Fibroblast of skin of scalp (primary cell): ENCODE measurements around the gene CYP27B1.
"Not testable (repeated sequence)": the region's sequence is repeated elsewhere in the genome, so short reads cannot be mapped to it uniquely, and the experiment has no call there.

Experiments
- DNase-seq: peaks from one replicate; pipeline ENCODE4 v3.0.0-alpha.2; 2013

The CYP27B1 gene

DNA sequence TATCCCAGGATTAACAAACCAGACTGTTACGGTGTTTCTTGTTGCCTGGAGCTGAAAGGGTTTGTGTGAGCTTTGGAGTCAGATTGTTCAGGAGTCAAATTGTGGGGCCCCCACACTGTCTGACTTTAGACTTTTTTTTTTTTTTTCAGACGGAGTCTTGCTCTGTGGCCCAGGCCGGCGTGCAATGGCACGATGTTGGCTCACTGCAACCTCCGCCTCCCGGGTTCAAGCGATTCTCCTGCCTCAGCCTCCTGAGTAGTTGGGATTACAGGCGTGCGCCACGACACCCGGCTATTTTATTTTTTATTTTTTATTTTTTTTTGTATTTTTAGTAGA lies 16.6 kb upstream of the CYP27B1 start:
- no peak for DNase-seq

DNA sequence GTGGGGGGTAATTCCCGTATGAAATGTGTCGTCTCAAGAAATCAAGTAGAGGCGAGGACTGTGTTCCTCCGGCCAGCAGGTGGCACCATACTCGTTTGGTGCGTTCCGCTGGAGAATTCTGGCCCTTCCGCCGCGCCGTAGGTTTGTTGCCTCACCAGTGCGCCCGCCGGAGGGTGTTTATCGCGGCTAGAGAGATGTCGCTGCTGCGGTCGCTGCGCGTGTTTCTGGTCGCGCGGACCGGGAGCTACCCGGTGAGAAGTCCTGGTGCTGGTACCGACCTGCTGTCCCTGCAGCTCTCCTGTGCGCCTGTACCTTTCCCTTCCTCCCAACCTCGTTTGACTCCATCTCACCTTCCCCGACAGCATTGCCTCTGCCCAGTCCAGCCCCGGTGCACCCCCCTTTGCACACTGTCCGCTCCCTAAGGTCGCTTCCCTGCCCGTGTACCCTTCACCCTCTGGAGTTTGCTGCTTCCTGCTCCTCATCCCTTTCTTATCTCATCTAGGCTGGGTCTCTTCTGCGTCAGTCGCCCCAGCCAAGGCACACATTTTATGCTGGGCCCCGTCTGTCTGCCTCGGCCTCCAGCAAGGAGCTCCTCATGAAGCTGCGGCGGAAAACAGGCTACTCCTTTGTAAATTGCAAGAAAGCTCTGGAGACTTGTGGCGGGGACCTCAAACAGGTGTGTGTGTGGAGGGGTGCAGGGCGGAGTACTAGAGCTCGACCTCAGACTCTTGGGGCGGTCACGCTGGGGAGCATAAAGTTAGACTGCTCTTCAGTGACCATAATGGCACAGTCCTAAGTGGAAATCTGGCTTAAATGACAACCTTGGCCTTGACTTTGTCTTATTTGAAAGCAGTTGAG lies 16.0 kb upstream of the CYP27B1 start, which contains the start of gene TSFM:
Gene TSFM (plus strand): TSS at position 180 of the 858 bp plus-strand sequence. CDS start 15 bp downstream, at position 195.
- peak; percentile 94 for DNase-seq

DNA sequence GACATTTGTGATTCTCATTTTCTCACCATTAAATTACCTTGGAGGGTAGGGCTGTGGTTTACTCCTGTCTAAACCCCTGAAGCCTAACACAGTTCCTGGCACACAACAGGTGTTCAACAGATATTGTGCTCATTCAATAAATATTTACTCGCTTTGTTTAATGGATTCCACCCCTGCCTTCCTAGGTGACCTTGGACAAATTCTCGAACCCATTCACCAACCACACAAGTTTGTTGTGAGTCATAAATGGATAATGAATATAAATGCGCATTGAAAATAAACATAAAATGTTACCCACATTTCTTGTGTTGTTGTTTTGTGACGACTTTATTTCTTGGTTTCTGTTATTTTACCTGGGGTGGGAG lies 15.3 kb upstream of the CYP27B1 start:
- DNase-seq: no peak

DNA sequence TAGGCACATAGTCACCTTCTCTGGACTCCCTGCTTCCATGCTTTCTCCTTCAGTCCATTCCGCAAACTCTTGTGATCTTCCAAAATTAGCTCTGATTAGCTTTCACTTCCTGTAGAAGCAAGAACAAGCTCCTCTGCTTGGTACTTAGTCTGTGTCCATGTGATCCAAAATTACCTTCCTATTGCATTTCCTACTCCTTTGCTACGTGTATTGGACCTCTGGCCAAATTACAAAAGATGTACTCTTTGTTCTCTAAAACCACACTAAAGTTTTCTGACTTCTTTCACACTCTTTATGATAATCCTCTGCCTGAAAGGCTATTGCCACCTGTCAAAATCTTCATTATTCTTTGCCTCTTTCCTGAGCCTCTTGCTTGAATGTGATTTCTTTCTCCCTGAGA lies 14.9 kb upstream of the CYP27B1 start:
- DNase-seq: no peak

DNA sequence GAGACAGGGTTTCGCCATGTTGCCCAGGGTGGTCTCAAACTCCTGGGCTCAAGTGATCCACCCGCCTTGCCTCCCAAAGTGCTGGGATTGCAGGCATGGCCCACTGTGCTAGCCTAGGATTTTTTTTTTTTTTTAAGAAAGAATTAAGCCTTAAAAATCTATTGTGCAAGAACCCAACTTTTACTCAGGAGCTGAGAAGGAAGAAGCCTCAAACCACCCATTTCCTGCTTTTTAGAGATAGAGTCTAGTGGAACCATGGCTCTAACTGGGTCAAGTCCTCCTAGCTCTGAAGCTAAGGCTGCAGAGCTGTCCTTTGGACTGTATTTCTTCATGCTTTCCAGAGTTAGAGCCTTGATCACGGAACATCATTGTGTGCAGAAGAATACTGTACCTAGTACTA lies 14.4 kb upstream of the CYP27B1 start:
- no peak for DNase-seq

DNA sequence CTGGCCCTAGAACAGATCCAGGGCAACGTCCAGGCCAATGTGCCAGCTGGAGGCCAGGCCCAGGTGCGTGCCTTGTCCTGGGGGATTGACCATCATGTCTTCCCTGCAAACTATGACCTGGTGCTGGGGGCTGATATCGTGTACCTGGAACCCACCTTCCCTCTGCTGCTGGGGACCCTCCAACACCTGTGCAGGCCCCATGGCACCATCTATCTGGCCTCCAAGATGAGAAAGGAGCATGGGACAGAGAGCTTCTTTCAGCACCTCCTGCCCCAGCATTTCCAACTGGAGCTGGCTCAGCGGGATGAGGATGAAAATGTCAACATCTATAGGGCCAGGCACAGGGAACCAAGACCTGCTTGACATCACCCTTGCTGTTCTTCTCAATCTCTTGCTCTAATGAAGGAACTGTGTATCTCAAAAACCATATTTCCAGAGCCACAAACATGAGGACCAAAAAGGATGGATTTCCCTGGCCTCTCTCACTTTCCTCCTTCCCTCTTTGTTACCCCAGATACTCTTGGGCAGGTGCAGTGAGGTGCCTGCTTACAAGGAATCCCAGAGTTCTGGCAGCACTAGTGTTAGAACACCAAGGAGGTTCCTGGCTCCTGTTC lies 13.5 kb upstream of the CYP27B1 start:
- DNase-seq: no peak

DNA sequence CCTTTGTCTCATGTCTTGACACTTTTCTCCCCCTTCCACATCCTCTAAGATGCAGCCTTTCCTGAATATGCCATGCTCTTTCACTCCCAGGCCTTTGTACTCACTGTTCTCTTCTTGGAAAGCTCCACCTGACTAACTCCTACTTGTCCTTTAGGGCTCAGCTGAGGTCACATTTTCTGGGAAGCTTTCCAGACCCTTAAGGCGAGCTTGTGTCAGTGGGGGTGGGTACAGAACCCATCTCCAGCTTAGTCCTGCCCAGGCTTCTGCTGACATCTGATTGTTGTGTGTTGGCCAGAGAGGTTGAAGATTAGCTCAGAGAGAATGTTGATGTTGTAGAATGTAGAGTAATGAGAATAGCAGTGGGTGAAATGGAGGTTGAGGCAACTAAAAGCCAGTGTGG lies 12.9 kb upstream of the CYP27B1 start:
- no peak for DNase-seq

DNA sequence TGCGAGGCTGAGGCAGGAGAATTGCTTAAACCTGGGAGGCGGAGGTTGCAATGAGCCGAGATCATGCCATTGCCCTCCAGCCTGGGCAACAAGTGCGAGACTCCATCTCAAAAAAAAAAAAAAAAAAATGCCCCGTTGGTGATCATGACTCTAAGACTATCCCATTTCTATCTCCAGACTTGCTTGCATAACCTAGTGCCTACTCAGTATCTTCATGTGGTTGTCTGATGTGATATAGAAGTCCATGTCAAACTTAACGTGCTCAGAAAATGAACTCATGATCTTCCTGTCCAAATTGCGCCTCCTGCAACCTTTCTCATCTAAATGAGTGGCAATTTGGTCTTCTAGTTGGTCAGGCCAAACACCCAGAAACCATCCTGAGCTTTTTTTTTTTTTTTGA lies 11.0 kb upstream of the CYP27B1 start:
- no peak for DNase-seq

DNA sequence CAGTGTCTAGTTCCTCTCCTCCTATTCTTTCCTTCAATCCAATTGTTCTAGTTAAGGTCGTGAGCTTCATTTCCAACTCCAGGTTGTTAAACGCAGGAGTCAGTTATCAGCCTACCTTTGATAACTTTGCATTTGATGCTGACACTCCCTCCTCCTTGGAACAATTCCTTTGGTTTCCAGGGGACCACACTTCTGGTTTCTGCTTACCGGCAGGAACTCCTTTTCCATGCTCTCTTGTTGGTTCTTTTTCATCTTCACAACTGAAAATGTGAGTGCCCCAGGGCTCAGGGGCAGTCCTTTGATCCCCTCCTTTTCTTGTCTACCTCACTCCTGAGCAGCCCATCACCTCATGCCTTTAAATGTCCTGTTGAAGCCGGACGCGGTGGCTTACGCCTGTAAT lies 10.5 kb upstream of the CYP27B1 start:
- DNase-seq: no peak

DNA sequence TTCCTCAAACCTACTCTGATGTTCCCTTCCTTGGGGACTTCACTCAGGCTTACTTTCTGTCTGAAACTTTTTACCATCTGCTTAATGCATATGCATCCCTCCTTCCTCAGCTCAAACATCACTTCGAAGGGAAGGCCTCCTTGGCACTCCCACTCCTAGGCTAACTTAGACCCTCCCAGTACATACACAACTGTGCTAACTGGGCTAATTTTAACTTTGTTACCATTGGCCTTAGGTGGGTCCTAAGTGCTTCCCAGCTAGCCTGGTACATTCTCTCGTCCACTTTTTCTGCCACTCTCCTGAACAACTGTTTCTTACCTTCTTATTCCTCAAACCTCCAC lies 9.3 kb upstream of the CYP27B1 start:
- no peak for DNase-seq

DNA sequence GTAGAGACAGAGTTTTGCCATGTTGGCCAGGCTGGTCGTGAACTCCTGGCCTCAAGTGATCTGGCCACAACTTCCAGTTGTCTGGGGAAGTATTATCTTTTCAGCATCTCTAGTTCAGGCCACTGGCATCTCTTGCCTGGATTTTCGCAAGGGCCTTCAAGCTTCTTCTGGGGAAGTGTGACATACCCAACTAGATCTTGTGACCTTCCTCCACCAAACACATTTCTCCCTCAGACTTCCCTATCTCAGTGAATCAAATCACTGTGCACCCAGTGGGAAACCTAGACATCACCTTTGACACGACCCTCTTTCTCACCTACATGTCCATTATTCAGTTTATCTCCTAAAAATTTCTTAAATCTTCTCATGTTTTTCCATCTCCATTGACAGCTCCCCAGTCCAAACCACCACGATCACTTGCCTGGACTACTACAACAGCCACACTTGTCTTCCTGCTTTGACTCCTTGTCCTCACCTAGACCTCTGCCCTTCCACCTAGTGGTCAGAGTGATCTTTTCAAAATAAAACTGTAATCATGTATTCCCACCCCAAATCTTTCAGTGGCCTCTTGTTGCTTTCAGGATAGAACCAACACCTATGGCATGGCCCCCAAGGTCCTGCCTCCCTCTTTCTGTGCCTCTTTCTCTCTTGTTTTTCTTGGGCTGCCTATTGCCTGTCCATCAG lies 8.8 kb upstream of the CYP27B1 start:
- DNase-seq: no peak

DNA sequence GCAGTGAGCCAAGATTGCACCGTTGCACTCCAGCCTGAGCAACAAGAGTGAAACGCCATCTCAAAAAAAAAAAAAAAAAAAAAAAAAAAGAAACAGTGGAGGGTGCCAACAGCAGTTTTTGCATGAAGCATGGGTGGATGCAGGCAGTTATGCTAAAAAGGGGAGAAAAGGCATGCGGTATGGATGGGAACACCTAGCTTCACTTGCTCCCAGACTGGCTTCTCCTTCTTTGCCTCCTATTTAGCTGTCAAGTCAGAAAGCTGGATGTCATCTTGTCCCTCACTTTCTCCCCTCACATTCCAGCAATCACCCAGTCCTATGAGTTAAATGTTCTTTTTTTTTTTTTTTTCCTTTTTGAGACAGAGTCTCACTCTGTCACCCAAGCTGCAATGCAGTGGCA lies 8.2 kb upstream of the CYP27B1 start:
- no peak for DNase-seq

DNA sequence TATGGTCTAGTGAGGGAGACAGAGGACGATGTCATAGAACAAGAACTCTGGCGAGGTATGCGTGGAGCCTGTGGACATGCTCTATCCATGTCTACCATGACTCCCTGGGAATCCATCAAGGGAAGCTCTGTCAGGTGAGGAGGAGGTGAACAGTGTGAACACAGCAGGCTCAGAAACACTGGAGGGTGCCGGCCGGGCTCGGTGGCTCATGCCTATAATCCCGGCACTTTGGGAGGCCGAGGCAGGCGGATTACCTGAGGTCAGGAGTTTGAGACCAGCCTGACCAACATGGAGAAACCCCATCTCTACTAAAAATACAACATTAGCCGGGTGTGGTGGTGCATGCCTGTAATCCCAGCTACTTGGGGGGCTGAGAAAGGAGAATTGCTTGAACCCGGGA lies 7.8 kb upstream of the CYP27B1 start:
- DNase-seq: not testable (repeated sequence)

DNA sequence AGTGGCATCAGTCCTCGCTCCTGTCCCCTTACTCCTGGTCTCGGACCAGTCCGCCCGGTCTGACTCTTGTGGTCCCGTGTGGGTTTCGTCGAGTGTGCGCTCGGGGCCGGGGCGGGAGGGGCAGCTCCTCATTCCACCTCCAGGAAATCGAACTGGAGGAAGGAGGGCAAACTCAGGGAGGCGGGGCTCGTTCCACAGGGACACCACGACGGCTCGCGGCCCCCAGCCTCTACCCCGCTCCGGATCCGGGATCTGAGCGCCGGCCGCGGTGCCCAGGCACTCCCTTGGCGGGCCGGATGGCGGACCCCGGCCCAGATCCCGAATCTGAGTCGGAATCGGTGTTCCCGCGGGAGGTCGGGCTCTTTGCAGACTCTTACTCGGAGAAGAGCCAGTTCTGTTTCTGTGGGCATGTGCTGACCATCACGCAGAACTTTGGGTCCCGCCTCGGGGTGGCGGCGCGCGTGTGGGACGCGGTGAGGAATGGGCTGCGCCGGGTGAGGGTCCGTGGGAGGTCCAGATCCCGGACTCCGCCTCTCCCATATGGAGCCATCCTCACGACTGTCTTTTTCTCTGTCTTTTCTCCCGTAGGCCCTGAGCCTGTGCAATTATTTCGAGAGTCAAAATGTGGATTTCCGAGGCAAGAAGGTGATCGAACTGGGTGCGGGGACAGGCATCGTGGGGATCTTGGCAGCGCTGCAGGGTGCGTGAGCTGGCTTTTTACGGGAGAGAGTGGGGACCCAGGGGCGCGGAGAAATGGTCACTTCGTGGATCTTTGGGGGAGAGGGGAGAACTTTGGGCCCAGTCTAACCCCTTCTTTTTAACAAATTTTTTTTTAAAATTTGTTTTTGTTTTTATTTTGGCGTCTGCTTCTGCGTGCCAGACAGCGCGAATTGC lies 5.8 kb upstream of the CYP27B1 start, which contains the start of gene EEF1AKMT3:
Gene EEF1AKMT3 (plus strand): TSS at position 186 of the 894 bp plus-strand sequence. CDS start 111 bp downstream, at position 297.
- DNase-seq: peak; percentile 60

DNA sequence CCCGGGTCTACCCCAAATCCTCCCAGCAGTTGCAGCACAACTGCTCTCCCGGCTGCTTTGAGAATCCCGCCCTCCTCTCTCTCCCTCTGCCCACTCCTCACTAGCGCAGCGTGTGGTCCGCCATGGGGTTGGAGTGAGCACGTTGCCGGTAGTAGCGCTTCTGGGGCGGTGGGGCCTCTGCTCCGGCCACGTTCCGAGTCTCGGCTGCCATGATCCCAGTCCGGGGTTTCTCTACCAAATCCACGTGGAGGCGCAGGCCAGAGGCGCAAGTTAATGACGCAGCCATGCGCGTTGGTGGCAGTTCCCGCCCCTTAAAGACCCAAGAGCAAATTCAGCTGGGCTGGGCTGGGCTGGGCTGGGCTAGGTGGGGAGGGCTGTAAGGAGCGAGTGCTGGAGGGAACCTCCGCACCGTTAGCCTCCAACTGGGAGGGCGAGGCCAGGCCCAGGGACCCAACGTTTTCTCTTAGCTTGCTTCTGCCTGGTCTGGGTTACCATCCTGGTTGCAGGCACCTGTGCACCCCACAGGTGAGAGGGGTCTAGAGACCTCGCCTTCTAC lies 5.1 kb upstream of the CYP27B1 start, which contains the start of gene METTL1:
Gene METTL1 (minus strand): TSS at position 233 of the 556 bp plus-strand sequence. CDS start 22 bp downstream, at position 211.
- peak; percentile 98 for DNase-seq

DNA sequence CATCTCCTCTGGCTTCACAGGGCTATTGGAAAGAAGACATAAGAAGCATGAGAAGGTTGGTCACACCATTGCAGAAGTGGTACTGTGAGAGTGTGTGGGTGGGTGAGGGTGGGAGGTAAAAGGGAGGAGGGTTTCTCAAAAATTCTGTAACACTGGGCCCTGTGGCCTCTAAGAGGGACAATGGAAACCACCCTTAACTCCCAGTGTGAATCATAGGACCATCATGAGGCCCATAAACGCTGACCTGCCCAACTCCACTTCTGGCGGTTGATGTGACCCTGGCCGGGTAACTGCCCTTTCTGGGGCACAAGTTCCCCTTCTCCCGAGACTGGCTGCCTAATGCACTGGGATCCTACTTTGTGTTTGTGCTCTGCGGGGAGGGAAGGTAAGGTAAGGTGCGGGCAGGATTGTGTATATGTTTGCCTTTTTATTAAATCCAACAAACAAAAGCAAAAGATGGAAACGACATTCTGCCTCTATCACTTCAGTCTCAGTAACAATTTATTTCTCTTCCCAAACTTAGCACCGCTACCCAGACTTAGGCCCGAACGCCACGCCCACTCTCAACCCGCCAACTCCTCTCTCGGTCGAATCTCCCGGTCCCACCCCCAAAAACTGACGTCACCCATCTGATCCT lies 4.5 kb upstream of the CYP27B1 start:
- peak; percentile 93 for DNase-seq

DNA sequence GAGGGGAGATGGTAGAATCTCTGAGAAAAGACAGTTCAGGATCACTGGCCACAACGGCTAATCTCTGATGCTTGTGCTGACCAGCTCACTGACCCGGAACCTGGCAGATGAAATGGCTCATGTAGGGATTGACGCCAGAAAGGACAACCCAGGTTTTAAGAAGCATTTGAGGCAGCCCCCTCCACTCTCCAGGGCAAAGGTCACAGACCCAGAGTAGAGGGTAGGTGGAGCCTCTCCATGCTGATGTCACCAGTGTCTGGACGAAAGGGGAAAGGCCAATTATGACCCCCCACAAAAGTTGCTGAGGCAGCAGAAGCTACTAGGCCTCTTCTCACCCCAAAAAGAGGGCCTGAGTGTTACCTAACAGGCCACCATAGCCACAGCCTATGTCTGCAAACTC lies 3.9 kb upstream of the CYP27B1 start:
- no peak for DNase-seq

DNA sequence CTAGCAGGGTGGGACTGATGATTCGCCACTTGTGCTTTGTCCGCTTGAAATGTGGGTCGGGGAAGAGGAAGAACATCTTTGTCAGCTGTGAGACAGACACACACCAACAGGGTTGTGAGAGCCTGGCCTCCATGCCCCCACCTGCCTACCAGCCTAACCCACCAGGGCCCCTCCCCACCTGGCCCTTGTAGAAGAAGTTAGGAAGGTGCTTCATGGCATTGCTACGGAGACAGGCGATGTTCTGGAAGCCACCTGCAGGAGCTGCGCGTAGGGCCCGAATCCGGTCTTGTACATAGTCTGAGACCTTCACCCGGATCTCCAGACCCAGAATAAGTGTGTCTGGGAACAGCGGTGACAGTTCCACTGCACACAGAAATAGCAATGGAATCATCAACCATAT lies 2.7 kb upstream of the CYP27B1 start:
- no peak for DNase-seq

DNA sequence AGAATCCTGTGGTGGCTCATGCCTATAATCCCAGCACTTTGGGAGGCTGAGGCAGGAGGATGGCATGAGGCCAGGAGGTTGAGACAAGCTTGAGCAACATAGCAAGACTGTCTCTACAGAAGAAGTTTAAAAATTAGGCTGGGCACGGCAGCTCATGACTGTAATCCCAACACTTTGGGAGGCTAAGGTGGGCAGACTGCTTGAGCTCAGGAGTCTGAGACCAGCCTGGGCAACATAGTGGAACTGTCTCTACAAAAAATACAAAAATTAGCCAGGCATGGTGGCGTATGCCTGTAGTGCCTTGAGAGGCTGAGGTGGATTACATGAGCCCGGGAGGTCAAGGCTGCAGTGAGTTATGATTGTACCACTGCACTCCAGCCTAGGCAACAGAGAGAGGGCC lies 998 bp upstream of the CYP27B1 start:
- DNase-seq: no peak

DNA sequence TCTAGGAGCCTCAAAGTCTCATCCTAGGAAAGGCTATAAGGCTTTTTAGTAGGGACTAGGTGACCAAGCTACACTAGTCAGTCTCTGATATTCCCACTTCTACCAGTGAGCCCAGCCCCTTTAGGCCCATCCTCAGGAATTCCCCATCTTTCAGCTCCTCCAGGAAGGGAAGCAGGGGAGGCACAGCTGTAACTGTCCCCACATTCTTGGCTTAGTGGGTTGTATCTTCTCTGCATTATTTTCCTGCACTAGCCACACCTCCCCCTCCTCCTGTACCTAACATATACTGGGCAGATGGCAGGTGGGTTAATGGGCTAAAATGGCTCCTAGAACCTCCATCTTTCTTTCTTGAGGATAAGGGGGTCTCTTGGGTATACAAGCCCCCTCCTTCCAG lies 424 bp upstream of the CYP27B1 start:
- DNase-seq: no peak

DNA sequence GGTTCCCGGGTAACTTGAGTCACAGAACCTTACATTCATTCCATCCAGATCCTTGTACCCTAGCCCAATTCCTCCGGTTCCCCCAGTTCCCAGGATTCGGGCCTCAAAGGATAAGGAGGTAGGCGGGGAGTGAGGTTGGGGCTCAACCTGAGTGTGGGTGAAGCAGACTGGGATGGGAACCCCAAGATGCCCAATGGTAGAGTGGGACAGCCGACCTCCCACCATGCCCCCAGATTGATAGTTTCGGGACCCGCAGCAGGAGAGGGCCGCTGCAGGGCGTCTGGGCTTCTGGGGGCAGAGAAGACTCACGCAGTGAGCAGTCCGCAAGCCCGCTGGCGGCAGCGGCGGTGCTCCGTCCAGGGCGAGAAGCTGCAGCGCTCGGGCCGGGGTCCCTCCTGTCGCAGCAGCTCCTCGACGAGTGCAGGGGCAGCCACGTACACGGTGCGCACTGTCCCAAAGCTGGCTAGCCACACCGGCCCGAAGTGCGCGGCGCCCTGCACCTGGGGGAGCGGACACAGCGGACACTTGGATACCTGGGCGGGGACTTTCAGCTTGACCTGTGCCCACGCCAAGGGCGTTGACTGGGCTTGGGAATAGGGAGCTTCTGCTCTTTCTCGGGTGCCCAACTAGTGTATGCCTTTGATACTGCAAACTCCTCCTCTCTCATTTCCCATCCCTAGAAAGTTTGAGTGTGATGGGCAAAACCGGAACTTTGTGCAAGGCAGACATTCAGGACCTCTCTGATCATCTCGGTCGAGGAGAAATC lies 997 bp downstream of the CYP27B1 start:
- no peak for DNase-seq
